HG02759 (cell line): ENCODE measurements around the gene MFSD6L.

Experiments used
- ATAC-seq: cut with Tn5 transposase; IDR thresholded peaks from one replicate; pipeline ENCODE4 v1.9.1; 2021; ENCODE audit warnings: mild to moderate bottlenecking, moderate library complexity; ENCODE audit not compliant: unreplicated experiment

MFSD6L gene

DNA sequence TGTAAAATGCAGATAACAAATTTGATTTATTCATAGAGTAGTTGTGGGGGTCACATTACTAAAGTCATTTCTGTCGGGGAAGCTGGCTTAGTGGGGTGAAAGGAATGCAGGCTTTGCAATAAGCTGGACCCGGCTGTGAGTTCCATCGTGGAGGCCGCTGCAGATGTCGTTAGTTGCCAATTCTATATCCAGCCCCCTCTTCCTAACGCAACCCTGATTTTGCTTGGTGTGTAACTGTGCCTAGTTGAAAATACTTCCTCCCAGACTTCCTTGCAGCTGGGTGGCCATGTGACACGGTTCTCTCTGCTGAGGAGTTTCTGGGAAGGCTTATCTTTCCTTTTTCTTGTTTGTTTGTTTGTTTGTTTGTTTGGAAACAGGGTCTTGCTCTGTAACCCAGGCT lies 4.5 kb downstream of the MFSD6L start:
- ATAC-seq, result no peak

DNA sequence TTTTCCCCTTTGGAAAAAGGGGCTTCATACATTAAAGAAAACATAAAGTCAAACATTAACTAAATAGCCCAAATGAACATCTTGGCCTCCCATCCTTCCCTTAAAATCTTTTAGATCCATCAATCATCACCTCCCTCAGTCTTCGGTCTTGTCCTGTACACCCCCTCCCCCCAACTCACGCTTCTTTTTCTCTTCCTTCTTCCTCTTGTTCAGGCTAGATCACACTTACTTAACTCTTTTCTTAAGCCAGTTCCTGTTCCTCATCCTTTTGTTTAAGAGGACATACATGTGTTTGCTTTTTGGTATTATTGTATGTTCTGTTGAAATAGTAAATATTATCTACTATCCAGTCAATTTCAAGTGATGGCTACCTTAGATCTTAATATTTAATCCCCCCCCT lies 5.5 kb downstream of the MFSD6L start:
- ATAC-seq, result no peak

DNA sequence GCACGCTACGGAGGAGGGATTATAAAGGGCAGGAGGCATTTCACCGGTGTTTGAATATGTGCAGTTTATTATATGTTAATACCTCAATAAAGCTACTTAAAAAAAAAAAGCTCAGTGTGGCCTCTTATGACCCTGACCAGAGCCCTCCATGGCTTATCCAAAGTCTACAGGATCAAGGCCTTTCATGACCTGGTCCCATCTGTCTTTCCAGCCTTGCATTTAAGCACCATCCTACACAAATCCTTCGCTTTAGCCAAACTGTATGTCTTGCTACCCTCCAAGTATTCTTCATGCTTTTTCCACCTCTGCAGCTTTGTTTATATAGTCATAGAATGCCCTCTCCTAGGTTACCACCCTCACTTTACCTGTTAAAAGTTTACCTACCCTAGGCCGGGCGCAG lies 6.5 kb downstream of the MFSD6L start:
- no peak for ATAC-seq

DNA sequence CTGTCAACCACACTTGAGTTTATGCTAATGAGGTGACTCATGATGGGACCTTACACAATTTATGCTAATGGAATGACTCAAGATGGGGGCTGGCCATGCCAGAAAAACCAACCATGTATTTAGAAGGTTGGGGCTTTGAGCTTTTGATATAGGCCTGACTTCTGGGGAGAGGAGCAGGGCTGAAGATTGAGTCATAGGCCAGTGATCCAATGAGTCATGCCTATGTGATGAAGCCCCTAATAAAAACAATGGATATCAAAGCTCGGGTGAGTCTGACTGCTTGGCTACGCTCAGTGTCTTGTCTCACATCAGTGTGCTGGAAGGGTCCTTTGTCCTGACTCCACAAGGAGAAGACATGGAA lies 7.3 kb downstream of the MFSD6L start:
- ATAC-seq, result no peak

DNA sequence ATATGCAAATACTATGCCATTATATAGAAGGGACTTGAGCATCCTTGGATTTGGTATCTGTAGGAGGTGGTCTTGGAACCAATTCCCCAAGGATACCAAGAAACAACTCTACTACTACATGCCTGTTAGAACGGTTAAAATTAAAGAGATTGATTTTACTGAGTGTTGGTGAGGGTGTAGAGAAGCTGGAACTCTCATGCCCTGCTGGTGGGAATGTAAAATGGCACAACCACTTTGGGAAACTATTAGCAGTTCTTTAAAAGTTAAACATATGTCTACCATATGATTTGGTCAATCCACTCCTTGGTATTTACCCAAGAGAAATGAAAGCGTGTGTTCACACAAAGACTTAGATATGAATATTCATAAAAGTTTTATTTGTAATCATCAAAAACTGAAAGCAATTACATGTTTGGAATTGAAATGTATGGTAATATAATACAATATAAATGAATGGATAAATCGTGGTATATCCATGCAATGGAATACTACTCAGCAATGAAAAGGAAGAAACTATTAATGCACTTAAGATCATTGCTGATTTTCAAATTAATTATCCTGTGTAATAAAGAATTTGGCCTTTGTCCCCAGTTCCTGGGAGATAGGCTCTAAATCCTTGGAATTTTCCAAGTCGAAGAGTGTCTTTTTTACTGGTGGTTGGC lies 7.8 kb downstream of the MFSD6L start:
- no peak for ATAC-seq

DNA sequence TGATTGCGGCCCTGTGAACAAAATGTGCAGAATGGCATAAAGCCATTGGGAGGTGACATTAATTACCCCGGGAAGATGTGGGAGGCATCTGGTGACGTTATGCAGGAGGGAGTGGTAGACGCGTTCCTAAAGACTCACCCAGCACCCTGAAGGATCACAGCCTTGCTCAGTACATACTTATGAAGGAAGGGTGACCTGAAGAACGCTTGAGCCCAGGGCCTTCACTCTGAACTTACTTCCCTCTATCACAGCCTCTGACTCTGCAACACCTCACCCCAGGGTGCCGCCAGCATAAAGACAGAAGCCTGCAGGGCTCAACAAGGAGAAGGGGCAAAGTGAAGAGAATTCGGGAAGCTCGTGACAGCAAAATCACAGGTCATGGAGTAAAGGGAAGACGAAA lies 9.4 kb downstream of the MFSD6L start:
- no peak for ATAC-seq

DNA sequence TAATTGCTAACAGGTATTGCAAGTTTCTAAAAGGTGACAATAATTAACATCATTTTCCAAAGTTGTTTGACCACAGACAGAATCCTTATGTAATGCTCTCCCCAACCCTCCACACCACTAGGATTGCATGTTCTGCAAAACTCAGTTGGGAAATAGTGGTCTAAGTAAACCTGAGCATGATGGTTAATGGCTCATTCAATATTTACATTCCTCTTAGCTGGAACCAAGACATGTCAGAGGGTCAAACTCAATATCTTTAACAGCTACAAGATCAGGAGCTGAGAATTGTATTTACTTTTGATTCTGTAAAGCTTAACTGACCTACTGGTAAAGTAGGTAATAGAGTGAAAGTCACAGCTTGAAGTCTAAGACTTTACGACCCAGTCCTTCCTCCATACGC lies 10.2 kb downstream of the MFSD6L start:
- ATAC-seq, result no peak

DNA sequence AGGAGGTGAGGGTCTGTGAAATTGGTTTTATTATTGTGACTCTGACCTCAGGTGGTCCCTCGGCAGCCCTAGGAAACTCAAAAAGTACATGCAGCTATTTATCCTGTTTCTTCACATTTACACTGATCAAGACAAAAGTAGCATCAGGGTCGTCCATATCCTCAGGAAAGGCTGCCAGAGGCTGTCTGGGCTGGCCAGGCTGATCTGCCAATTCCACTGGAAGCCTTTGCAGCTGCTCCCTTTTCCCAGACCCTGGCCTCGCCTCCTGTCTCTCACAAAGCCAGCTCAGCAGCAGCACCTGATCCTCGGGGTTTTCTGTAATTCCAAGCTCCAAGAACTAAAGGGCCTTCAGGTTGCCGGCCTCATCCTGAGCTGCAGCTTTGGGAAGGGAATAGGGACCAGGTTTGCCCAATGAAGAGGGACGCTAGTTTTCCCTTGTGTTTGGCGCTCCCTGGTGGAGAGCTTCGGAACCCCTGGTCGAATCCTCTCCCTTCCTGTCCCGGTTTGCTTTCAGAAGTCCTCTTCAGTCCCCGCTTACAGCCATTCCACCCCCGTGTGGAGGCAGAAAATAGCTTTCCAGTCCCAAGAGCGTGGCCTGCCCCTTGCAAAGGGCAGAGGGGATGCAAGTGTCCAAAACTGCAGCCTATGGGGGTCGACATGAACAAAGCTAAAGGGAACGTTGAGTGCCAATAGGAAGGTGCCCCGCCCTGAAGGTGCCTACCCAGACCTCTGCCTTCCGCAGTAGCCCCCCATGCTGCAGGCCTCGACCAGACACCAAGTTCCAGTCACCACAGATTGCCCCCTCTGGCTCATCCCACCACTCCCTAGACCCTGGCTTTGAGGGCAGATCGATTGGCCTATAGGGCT lies 13.4 kb downstream of the MFSD6L start:
- no peak for ATAC-seq

DNA sequence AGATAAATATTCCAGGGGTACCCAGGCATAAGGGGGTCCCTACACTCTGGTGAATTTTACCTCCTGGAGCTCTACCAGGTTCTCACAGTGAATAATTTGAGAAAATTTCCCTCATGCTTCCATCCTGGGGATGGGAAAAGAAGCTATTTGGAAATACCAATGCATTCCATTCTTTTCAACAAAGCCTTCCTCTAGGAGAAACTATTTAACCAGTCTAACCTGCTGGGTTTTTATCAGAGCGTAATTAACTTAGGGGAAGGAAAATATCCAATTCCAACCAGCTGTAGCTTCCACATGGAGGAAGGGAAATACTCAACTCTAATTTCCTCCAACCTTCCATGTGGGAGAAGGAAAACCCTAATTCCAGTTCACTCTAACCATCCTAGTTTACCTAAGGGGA lies 17.0 kb downstream of the MFSD6L start:
- no peak for ATAC-seq

DNA sequence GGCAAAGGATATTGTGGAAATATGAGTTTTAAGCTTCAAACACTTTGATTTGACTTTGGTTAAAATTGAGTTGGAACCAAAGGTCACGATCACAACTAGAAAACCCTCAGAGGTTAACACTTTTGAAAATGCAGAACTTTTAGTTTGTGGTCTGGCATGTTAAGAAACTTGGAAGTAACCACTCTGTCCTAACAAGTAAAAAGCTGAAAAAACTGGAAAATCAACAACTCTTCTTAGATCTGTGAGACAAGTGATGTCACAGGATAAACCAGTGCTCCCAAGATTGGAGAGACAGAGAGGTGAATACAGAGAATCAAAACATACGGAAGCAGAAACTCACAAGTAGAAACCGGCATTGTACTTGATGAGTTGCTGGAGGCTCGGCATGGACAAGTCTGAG lies 17.4 kb downstream of the MFSD6L start:
- ATAC-seq, result no peak

DNA sequence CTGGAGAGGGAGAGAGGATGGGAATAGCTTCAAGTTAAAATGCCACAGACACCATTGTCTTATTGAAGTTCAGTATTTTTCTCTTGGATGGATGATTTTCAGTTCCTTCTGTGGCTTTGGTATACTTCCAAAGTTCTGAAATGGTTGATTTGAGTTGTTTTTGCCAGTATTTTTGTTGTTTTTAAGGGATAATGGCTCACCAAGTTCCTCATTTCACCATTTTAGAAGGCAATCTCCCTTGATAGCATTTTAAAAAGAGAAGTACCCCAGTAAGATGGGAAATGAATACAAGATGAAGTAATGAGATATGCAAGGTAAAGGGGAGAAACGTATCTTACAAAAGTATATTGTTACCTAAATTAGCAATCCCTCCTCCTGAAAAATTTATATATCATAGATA lies 22.3 kb downstream of the MFSD6L start:
- ATAC-seq, result no peak

DNA sequence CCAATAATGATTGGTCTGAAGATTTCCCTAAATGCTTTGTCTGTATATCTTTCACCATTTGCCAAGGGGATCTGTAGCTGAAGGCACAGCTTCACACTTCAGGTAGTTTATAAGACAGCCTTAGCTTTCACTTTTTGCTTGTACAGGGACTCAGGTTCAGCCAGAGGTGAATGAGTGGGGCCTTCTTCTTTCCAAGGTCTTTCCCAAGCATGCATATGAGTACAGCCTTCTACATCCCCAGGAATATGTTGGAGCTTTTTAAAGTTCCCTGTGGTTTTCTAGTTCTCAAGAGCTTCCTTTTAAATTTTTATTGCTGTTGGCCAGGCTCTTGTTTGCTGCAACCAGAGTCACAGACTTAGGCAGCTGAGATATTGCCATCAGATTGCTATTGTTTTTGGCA lies 22.9 kb downstream of the MFSD6L start:
- no peak for ATAC-seq

DNA sequence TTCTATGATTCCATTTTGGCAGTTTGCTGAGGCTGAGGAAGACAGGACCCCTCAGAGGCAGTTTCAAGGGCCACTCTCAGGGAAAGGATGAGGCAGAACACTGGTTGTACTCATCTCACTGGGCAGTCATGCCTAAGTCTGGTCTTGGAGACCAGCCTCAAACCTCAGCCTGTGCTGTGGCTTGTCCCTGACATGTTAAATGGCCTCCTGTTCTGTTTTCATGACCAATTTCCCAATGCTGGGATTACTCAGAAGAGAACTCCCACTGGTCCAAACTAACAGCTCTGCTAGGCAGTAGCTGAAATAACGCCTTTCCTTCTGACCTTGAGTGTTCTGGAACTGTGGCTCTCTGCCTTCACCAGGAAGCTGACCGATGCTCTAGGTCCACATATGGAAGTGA lies 32.4 kb downstream of the MFSD6L start:
- no peak for ATAC-seq

DNA sequence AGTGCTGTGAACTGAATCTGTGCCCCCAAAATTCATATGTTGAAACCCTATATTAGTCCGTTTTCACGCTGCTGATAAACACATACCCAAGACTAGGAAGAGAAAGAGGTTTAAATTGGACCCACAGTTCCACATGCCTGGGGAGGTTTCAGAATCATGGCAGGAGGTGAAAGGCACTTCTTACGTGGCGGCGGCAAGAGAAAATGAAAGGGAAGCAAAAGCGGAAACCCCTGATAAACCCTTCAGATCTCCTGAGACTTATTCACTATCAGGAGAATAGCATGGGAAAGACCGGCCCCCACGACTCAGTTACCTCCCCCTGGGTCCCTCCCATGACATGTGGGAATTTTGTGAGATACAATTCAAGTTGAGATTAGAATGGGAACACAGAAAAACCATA lies 37.2 kb downstream of the MFSD6L start:
- ATAC-seq, result no peak

DNA sequence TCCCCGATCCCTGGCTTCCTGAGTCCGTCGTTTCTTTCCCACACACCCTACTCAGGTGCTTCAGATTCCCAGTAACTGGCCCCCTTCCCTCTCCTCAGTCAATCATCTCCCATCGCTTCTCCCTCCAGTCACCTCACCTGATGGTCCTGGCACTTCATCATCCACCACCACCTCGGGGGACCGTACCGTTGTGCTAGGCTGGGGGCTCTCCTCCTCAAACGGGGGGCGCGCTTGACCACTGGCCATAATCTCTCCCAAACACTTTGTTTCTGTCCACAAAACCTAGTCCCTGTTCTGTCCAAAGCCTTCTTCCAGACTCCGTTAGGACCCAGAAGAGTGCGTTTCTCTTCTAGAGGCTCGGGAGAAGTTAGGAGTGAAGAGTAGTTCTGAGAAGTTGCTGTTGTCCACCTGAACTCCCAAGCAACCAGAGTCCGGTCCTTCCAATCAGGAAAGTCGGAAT lies 41.0 kb downstream of the MFSD6L start, which contains the start of gene SPDYE4:
Gene SPDYE4 (minus strand): TSS at position 410 of the 460 bp plus-strand sequence. CDS start 164 bp downstream, at position 246.
- no peak for ATAC-seq

DNA sequence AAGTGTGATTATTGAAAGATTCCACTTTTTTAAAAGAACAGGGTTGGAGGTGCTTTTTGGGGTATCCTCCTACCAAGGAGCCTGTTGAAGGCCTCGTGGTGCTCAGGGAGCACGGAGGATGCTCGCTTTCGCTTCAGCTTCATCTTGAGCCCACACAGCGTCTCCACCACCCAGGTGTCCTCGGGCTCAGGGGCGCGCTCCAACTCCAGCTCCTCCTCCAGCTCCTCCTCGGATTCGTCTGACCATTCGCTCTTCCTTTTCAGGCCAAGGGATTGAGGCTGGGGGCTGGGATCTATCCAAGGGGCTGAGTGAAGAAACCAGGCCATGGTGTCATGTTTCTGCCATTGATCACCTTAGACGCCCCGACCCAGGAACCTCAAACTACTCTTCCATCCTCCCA lies 42.0 kb downstream of the MFSD6L start:
- no peak for ATAC-seq

DNA sequence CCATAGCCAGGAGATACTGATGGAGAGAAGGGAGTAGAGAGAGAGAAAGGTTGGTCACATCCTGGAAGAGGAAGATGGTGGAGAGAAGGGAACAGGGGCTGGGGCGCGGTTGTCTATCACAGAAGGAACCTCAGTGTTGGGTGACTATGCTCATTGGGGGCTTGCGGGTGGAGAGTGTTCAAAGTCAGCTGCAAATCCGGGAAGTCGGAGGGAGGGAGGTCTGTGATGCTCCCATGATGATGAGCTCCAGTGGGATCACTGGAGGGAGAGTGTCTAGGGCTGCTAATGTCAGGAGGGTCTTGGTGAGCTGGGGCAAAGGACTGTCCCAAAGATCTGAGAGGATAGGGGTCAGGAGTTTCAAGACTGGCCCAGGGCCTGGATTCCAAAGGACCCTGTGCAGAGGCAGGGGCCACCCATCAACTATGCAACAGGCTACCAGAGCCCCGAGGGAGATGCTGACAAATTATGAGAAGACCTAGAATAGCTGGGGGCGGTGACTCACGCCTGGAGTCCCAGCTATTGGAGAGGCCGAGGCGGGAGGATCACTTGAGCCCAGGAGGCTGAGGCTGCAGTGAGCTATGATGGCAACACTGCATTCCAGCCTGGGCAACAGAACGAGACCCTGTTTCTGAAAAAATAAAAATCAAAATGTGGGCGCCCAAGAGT lies 43.4 kb downstream of the MFSD6L start:
- ATAC-seq, result no peak

DNA sequence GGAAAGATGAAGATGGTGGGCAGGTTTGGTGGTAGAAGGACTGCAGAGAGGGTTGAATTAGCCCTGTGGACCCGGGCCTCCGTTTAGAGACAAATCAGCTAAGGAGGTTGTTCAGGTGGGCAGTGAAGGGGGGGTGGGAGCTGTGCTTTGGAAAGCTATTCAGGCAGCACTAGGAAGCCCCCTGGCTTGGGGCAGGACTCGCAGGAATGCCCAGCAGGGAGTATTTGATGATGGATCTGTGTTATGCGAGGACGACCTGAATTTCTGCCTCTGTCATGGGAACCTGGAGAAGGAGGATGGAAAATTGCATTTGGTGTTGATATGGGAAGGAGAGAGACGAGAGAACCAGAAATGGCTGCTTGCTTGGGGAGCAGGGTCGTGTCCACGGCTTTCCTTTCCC lies 44.3 kb downstream of the MFSD6L start:
- no peak for ATAC-seq

DNA sequence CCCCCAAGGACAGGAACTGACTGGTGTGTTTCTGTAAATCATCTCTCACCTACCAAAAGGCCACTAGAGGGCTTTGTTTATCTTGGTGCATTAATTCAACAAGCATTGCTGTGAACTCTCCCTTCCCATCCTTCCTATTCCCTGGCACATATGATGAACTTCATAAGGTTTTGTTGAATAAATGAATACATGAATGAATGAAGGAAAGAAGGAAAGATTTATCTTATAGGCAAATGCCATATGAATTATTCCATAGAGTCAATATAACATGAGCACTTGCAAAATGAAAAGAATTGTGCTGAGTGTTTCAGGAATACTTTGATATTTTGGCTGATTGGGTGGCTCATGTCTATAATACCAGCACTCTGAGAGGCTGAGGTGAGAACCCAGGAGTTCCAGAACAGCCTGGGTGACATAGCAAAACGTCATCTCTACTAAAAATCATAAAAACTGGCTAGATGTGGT lies 45.2 kb downstream of the MFSD6L start:
- ATAC-seq, result no peak

DNA sequence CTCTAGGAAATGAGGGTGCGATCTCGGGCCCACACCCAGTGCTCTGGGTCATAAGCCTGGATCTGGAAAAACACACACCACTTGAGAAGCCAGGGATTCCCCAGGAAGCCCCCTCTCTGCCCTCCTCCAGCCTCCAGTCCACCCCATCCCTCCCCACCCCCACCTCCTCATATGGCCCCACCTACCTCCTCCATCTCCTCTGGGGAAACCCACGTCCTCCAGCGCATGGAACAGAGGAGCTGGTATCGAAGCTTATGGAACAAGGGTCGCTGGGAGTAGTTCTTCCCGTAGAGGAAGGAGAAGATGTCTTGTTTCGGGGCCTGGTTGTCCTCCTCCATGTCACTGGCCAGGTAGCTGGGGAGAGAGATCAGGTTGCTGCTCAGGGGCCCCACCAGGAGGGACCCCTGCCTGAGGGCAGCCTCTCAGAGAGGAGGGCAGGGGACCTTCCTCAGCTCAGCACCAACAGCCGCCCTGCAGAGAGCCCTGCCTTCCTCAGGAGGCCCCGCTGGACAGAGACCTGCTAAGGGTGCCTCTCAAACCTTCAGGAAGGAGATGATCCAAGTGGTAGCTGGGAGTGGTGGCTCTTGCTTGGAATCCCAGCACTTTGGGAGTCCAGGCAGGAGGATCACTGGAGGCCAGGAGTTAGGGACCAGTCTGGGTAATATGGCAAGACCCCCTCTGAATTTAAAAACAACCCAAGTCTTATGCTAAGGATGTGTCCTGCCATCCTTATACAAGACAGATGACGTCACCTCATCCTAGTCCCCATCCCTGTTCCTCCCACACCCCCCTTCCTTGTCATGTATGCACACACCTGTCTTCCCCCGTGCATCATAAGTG lies 45.8 kb downstream of the MFSD6L start:
- ATAC-seq, result no peak

DNA sequence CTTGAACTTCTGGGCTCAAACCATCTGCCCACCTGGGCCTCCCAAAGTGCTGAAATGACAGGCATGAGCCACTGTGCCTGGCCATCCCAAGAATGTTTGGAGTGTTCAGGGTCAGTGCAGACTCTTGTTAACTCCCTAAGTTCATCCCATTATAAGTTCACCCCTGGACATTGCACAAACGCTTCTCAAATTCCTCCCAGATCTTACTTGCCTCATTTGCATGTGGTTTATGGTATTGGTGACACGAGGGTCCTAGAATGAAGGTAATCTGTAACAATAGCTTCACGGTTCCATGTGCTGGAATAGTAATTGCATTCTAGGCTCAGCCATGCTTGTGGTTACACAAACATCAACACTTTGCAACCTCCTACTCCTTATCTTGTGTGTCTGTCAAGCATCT lies 49.5 kb downstream of the MFSD6L start:
- ATAC-seq, result no peak
